D721Med (cell line): ENCODE measurements around the gene ITIH2.

ENCODE experiments used
- DNase-seq: peaks from one replicate; pipeline ENCODE4 v3.0.0; 2011; ENCODE audit warnings: low spot score; ENCODE audit not compliant: insufficient read length
- FAIRE-seq: peaks from 2 replicates; lab custom pipeline; 2011; peaks lifted over from hg19 to GRCh38; lab: Jason Lieb, UNC
- CTCF ChIP-seq: IDR thresholded peaks from 2 replicates; pipeline ENCODE4 v1.5.1; 2012; ENCODE audit warnings: mild to moderate bottlenecking, control low read depth; ENCODE audit not compliant: insufficient read depth; ENCODE audit errors: missing control alignments

Gene ITIH2

GRCh38 chr10:7750222-7750621 is 47.1 kb downstream of the ITIH2 start:
- FAIRE-seq (no peak), DNase-seq (no peak)
- TF ChIP-seq CTCF: no peak

GRCh38 chr10:7752251-7752650 is 49.1 kb downstream of the ITIH2 start:
- FAIRE-seq (no peak), DNase-seq (no peak)
- TF ChIP-seq CTCF: no peak

GRCh38 chr10:7755103-7755502 is 52.0 kb downstream of the ITIH2 start:
- DNase-seq (no peak), FAIRE-seq (no peak)
- no peak for TF ChIP-seq CTCF

- FAIRE-seq (no peak), DNase-seq (no peak)
- TF ChIP-seq CTCF: peak; percentile 37
Measured at GRCh38 chr10:7756360-7756992, 53.4 kb downstream of the ITIH2 start.

- no peak for DNase-seq
- no peak for FAIRE-seq
Measured at GRCh38 chr10:7763929-7764328, 60.8 kb downstream of the ITIH2 start.

GRCh38 chr10:7766241-7766640 is 63.1 kb downstream of the ITIH2 start:
- TF ChIP-seq CTCF: no peak
- DNase-seq (no peak), FAIRE-seq (no peak)

More at GRCh38 chr10:7763929-7764328, 60.8 kb downstream of the ITIH2 start:
- no peak for TF ChIP-seq CTCF

GRCh38 chr10:7767209-7767608 is 64.1 kb downstream of the ITIH2 start:
- no peak for TF ChIP-seq CTCF
- no peak for FAIRE-seq
- no peak for DNase-seq
